Measurements from ENCODE around the gene SLC44A2. TPM values are rescaled to one million over a fixed set of nuclear protein-coding genes. Genes with fewer than 3 reads are reported as not detected.

SLC44A2 gene
- total and polyA plus RNA-seq, 9 donors, result 18.1 to 137 (median 52.3) TPM

- intact Hi-C loops (cut with DNase I), result no loop called here
- H3K27me3 ChIP-seq, result no peaks in the 10 kb centered on the region
- H3K4me3 ChIP-seq, result no peak overlapping the region
- no peaks in the 10 kb centered on the region for H3K9me3 ChIP-seq
- DNase-seq, result no peak
- H3K36me3 ChIP-seq, result no peaks in the 10 kb centered on the region
- TF ChIP-seq CTCF (IDR thresholded peaks at IDR 0.05) (no peak), EP300 (IDR thresholded peaks at IDR 0.05) (no peak), POLR2A (IDR thresholded peaks at IDR 0.05) (no peak)
- no peaks in the 10 kb centered on the region for H3K4me1 ChIP-seq (ENCODE audit: insufficient read depth)
- no peak overlapping the region for H3K27ac ChIP-seq
- 75 to 81% (median 78%) methylated on average over 19 to 25 of the region's 25 CpGs for WGBS, 3 donors
Measured at GRCh38 chr19:10687518-10688288, 62.4 kb downstream of the SLC44A2 start.

GRCh38 chr19:10688545-10689280, 63.4 kb downstream of the SLC44A2 start:
- Histone ChIP-seq H3K27me3 (no peaks in the 10 kb centered on the region), H3K36me3 (no peaks in the 10 kb centered on the region), H3K4me3 (no peak overlapping the region), H3K4me1 (ENCODE audit: insufficient read depth) (no peaks in the 10 kb centered on the region), H3K9me3 (no peaks in the 10 kb centered on the region), H3K27ac (no peak overlapping the region)
- no peak for DNase-seq
- 85 to 87% (median 86%) methylated on average over 26 to 27 of the region's 27 CpGs for WGBS, 3 donors
- intact Hi-C loops (cut with DNase I), result no loop called here
- no peak for TF ChIP-seq CTCF (IDR thresholded peaks at IDR 0.05)

- no peak overlapping the region for H3K27ac ChIP-seq
- peaks cover 3% of the 10 kb centered on the region for H3K4me1 ChIP-seq (ENCODE audit: insufficient read depth)
- DNase-seq, result peak in 2 of 5 donors; percentile 30 to 72
- no peaks in the 10 kb centered on the region for H3K9me3 ChIP-seq
- no peak overlapping the region for H3K4me3 ChIP-seq
- no peaks in the 10 kb centered on the region for H3K36me3 ChIP-seq
- no peaks in the 10 kb centered on the region for H3K27me3 ChIP-seq
- TF ChIP-seq EP300 (IDR thresholded peaks at IDR 0.05) (no peak), CTCF (IDR thresholded peaks at IDR 0.05) (no peak)
- intact Hi-C loops (cut with DNase I), result loop anchor here in 1 of 4 donors (5.0 kb wide), 1 partner anchor 108 kb away; no protein-coding TSS in a partner anchor
- 38 to 48% (median 40%) methylated on average over 7 of the region's 7 CpGs for WGBS, 3 donors
Measured at GRCh38 chr19:10690341-10690781, 65.0 kb downstream of the SLC44A2 start.

- 74 to 79% (median 77%) methylated on average over 23 of the region's 23 CpGs for WGBS, 3 donors
Measured at GRCh38 chr19:10691178-10691881, 66.0 kb downstream of the SLC44A2 start.

More at GRCh38 chr19:10691178-10691881, 66.0 kb downstream of the SLC44A2 start:
- H3K36me3 ChIP-seq, result no peaks in the 10 kb centered on the region
- TF ChIP-seq CTCF (IDR thresholded peaks at IDR 0.05) (no peak), POLR2A (IDR thresholded peaks at IDR 0.05) (no peak), EP300 (IDR thresholded peaks at IDR 0.05) (no peak)
- H3K4me1 ChIP-seq (ENCODE audit: insufficient read depth), result peaks cover 6% of the 10 kb centered on the region
- no peak overlapping the region for H3K4me3 ChIP-seq
- H3K9me3 ChIP-seq, result no peaks in the 10 kb centered on the region
- intact Hi-C loops (cut with DNase I), result loop anchor here in 1 of 4 donors (5.0 kb wide), 1 partner anchor 109 kb away; no protein-coding TSS in a partner anchor
- no peak overlapping the region for H3K27ac ChIP-seq
- no peak for DNase-seq
- no peaks in the 10 kb centered on the region for H3K27me3 ChIP-seq

Measured in ovary (tissue), 9 donors.